Measurements from ENCODE around the gene SLC17A2. TPM values are rescaled to one million over a fixed set of nuclear protein-coding genes. Genes with fewer than 3 reads are reported as not detected.
A peak's percentile ranks its signal among the peaks of the same experiment; 100 is the strongest.

SLC17A2 gene
- total and polyA plus RNA-seq, 2 of the 13 experiments (the other 11 are each of a cell fraction or from before 2014, with no cell fraction given) = 11.2 to 32.4 TPM

DNA sequence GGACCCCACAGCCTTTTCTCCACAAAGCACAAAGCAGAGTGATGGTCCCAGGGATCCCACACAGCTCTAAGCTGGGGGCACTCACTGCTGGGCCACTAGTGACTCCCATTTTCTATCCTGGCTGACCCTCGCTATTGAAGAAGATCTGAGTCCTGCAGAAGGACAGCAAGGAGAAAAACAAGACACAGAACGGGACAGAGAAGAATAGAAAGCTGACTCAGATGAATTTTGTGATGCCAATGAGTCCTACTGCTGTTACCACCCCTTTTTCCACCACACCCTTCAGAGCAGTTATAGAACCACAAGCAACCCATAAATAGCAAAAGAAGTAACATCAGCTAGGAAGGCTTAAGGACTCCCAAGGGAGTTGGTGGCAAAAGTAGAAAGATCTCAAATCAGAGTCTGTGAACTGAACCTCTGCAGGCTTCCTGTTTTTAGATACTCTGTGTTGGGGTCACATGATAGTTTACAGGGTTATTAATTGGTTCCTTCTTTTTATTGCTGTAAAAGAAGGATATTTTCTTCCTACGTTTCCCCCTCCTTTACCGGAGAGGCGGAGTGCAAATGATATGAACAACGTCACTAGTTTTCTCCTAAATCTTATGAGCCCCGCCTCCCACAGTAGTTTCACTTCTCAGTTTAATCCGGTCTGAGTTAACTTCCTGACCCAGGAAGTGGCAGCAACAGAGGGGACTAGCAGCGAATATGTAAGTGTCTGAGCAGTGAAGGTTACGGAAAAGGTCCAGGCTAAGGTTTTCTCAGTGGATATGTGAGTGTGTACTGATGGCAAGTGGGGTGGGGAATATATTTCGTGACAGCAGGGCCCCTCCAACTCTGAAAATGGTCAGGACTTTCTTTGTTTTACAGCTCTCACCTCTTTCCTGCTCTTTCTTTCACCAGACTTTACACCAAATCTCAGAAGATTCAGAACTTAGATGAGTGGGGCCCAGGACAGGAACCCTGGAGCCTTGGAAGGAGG, 31.9 kb upstream of the SLC17A2 start, which contains the start of gene TRIM38 (continued):
- TF ChIP-seq, protein P1, sequence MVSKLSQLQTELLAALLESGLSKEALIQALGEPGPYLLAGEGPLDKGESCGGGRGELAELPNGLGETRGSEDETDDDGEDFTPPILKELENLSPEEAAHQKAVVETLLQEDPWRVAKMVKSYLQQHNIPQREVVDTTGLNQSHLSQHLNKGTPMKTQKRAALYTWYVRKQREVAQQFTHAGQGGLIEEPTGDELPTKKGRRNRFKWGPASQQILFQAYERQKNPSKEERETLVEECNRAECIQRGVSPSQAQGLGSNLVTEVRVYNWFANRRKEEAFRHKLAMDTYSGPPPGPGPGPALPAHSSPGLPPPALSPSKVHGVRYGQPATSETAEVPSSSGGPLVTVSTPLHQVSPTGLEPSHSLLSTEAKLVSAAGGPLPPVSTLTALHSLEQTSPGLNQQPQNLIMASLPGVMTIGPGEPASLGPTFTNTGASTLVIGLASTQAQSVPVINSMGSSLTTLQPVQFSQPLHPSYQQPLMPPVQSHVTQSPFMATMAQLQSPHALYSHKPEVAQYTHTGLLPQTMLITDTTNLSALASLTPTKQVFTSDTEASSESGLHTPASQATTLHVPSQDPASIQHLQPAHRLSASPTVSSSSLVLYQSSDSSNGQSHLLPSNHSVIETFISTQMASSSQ (IDR thresholded peaks at IDR 0.05; ENCODE audit: low read depth) = no peak
- TF ChIP-seq, protein P1 (CRISPR knock-in tag; IDR thresholded peaks at IDR 0.05; ENCODE audit: borderline replicate concordance) = no peak
- TF ChIP-seq HIVEP1 (CRISPR knock-in tag; IDR thresholded peaks at IDR 0.05) = no peak
- no peak for TF ChIP-seq ZNF205 (CRISPR knock-in tag; IDR thresholded peaks at IDR 0.05)
- TF ChIP-seq, protein P2, sequence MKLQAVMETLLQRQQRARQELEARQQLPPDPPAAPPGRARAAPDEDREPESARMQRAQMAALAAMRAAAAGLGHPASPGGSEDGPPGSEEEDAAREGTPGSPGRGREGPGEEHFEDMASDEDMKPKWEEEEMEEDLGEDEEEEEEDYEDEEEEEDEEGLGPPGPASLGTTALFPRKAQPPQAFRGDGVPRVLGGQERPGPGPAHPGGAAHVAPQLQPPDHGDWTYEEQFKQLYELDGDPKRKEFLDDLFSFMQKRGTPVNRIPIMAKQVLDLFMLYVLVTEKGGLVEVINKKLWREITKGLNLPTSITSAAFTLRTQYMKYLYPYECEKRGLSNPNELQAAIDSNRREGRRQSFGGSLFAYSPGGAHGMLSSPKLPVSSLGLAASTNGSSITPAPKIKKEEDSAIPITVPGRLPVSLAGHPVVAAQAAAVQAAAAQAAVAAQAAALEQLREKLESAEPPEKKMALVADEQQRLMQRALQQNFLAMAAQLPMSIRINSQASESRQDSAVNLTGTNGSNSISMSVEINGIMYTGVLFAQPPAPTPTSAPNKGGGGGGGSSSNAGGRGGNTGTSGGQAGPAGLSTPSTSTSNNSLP (IDR thresholded peaks at IDR 0.05; ENCODE audit: low read depth, low read length) = no peak
- TF ChIP-seq RFX3 (CRISPR knock-in tag; IDR thresholded peaks at IDR 0.05) = no peak
- TF ChIP-seq EED (CRISPR knock-in tag; IDR thresholded peaks at IDR 0.05) = no peak
- no peak for TF ChIP-seq GPN1 (CRISPR knock-in tag; IDR thresholded peaks at IDR 0.05; ENCODE audit: borderline replicate concordance)
- TF ChIP-seq, protein P3, sequence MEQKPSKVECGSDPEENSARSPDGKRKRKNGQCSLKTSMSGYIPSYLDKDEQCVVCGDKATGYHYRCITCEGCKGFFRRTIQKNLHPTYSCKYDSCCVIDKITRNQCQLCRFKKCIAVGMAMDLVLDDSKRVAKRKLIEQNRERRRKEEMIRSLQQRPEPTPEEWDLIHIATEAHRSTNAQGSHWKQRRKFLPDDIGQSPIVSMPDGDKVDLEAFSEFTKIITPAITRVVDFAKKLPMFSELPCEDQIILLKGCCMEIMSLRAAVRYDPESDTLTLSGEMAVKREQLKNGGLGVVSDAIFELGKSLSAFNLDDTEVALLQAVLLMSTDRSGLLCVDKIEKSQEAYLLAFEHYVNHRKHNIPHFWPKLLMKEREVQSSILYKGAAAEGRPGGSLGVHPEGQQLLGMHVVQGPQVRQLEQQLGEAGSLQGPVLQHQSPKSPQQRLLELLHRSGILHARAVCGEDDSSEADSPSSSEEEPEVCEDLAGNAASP (CRISPR knock-in tag; IDR thresholded peaks at IDR 0.05; ENCODE audit: borderline replicate concordance) = no peak; the same call in 1 of the 2 replicates
- no peak for TF ChIP-seq ZNF780A (CRISPR knock-in tag; IDR thresholded peaks at IDR 0.05)
- TF ChIP-seq STAG1 (CRISPR knock-in tag; IDR thresholded peaks at IDR 0.05) = no peak
- TF ChIP-seq ELF1 (CRISPR knock-in tag; IDR thresholded peaks at IDR 0.05) = peak; percentile 89
- TF ChIP-seq CCDC6 (CRISPR knock-in tag; IDR thresholded peaks at IDR 0.05) = no peak
- 0 out of 2 replicates have a peak, but pooled peaks have one; percentile 44 for TF ChIP-seq ZFP90 (CRISPR knock-in tag; IDR thresholded peaks at IDR 0.05; ENCODE audit: borderline replicate concordance)
- TF ChIP-seq MIXL1 (CRISPR knock-in tag; IDR thresholded peaks at IDR 0.05) = no peak; the same call in none of the 2 replicates
- TF ChIP-seq, protein P4, sequence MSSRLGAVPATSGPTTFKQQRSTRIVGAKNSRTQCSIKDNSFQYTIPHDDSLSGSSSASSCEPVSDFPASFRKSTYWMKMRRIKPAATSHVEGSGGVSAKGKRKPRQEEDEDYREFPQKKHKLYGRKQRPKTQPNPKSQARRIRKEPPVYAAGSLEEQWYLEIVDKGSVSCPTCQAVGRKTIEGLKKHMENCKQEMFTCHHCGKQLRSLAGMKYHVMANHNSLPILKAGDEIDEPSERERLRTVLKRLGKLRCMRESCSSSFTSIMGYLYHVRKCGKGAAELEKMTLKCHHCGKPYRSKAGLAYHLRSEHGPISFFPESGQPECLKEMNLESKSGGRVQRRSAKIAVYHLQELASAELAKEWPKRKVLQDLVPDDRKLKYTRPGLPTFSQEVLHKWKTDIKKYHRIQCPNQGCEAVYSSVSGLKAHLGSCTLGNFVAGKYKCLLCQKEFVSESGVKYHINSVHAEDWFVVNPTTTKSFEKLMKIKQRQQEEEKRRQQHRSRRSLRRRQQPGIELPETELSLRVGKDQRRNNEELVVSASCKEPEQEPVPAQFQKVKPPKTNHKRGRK (CRISPR knock-in tag; IDR thresholded peaks at IDR 0.05) = no peak
- TF ChIP-seq CBX1 (IDR thresholded peaks at IDR 0.05; ENCODE audit: low read depth) = no peak
- no peak for TF ChIP-seq DMAP1 (CRISPR knock-in tag; IDR thresholded peaks at IDR 0.05)
- TF ChIP-seq ISL2 (CRISPR knock-in tag; IDR thresholded peaks at IDR 0.05) = no peak
- TF ChIP-seq TBP (CRISPR knock-in tag; IDR thresholded peaks at IDR 0.05) = no peak
